A204.1 (cell line): ENCODE measurements around the gene SACM1L.

Experiments used
- FAIRE-seq: peaks from 2 replicates; lab custom pipeline; 2012; peaks lifted over from hg19 to GRCh38; lab: Jason Lieb, UNC

SACM1L gene

GRCh38 chr3:45771166-45771775, 82.1 kb downstream of the SACM1L start:
- no peak for FAIRE-seq

GRCh38 chr3:45771831-45772230, 82.6 kb downstream of the SACM1L start:
- no peak for FAIRE-seq

GRCh38 chr3:45772341-45773035, 83.3 kb downstream of the SACM1L start:
- FAIRE-seq, result no peak

- no peak for FAIRE-seq
Observed at GRCh38 chr3:45773072-45773471, 83.9 kb downstream of the SACM1L start.

GRCh38 chr3:45773714-45774449, 84.7 kb downstream of the SACM1L start:
- no peak for FAIRE-seq

- FAIRE-seq, result no peak
Observed at GRCh38 chr3:45774581-45775521, 85.7 kb downstream of the SACM1L start.

- FAIRE-seq, result no peak
Observed at GRCh38 chr3:45775571-45776300, 86.5 kb downstream of the SACM1L start.

GRCh38 chr3:45776301-45776595, 87.1 kb downstream of the SACM1L start:
- no peak for FAIRE-seq

GRCh38 chr3:45776611-45777010, 87.4 kb downstream of the SACM1L start:
- no peak for FAIRE-seq

- no peak for FAIRE-seq
Observed at GRCh38 chr3:45777111-45777745, 88.0 kb downstream of the SACM1L start.

GRCh38 chr3:45777746-45778386, 88.7 kb downstream of the SACM1L start:
- no peak for FAIRE-seq

GRCh38 chr3:45778761-45779201, 89.6 kb downstream of the SACM1L start:
- no peak for FAIRE-seq

- no peak for FAIRE-seq
Observed at GRCh38 chr3:45779746-45780735, 90.8 kb downstream of the SACM1L start.

- no peak for FAIRE-seq
Observed at GRCh38 chr3:45781271-45781670, 92.1 kb downstream of the SACM1L start.

GRCh38 chr3:45781841-45782240, 92.6 kb downstream of the SACM1L start:
- FAIRE-seq, result no peak

GRCh38 chr3:45782381-45782780, 93.2 kb downstream of the SACM1L start:
- FAIRE-seq, result no peak

- FAIRE-seq, result no peak
Observed at GRCh38 chr3:45783667-45784066, 94.5 kb downstream of the SACM1L start.

GRCh38 chr3:45785605-45786150, 96.5 kb downstream of the SACM1L start:
- FAIRE-seq, result no peak

- FAIRE-seq, result no peak
Observed at GRCh38 chr3:45786801-45787495, 97.8 kb downstream of the SACM1L start.
